Lower leg skin (tissue), 3 donors: ENCODE results near the gene HACD2.

Experiments
- CTCF ChIP-seq, 3 donors: fragments of 450-650 bp; IDR thresholded peaks; one replicate each; pipeline ENCODE4 v1.5.1; 2016; ENCODE audit warnings: antibody characterized with exemption in 3 of 3, mild to moderate bottlenecking in 3 of 3, moderate library complexity in 2 of 3
- POLR2A ChIP-seq, 2 donors: fragments of 450-650 bp; IDR thresholded peaks; one replicate each; pipeline ENCODE4 v1.6.1; 2016 to 2017; ENCODE audit warnings: antibody characterized with exemption in 2 of 2, mild to moderate bottlenecking in 1 of 2, moderate library complexity in 1 of 2

GRCh38 chr3:123511726-123512125, 73.1 kb downstream of the HACD2 start:
- TF ChIP-seq CTCF (IDR thresholded peaks at IDR 0.05) = no peak
- no peak for TF ChIP-seq POLR2A (IDR thresholded peaks at IDR 0.05)
